Activated T-cell treated with anti-CD3 and anti-CD28 coated beads, Interleukin-2, amount 50 U/mL, for 4 hours (primary cell): Measurements from ENCODE around the gene PSTPIP2. TPM values are rescaled to one million over a fixed set of nuclear protein-coding genes. Genes with fewer than 3 reads are reported as not detected.

Source experiments
- total RNA-seq, 3 donors: library from RNA; stranded (reverse); gene quantifications; one replicate each; pipeline ENCODE4 v1.2.1, GENCODE V29; 2021

PSTPIP2 gene
- total RNA-seq, 3 donors from 2014 or later, result 15.8 to 16.6 (median 16.4) TPM

Other genes starting within 250 kb of the PSTPIP2 start
- not detected for gene SIGLEC15, start 246.6 kb downstream of the PSTPIP2 start, total RNA-seq
- 1 to 10 TPM; 7.8 to 9.8 (median 7.9) TPM for gene EPG5, start 104.9 kb downstream of the PSTPIP2 start, total RNA-seq
- gene ATP5F1A, start 26.0 kb upstream of the PSTPIP2 start, total RNA-seq, result 100 to 1,000 TPM; 459 to 501 (median 492) TPM
- gene HAUS1, start 32.1 kb upstream of the PSTPIP2 start, total RNA-seq, result 10 to 100 TPM; 34.7 to 42.4 (median 37.0) TPM